Stomach smooth muscle (tissue), 2 donors: Measurements from ENCODE around the gene LRCH3.
A peak's percentile ranks its signal among the peaks of the same experiment; 100 is the strongest.
"Not testable (repeated sequence)": the region's sequence is repeated elsewhere in the genome, so short reads cannot be mapped to it uniquely, and the experiment has no call there.

ENCODE experiments used
- H3K27ac ChIP-seq: one replicate; pipeline ENCODE4 v1.7.0; 2013; ENCODE audit warnings: mild to moderate bottlenecking, low read length, inconsistent platforms
- H3K27me3 ChIP-seq, 2 donors: one replicate each; pipeline ENCODE4 v1.7.0; 2013; ENCODE audit warnings: low read length in 2 of 2; ENCODE audit not compliant: insufficient read depth in 2 of 2, control insufficient read depth in 1 of 2
- H3K36me3 ChIP-seq, 2 donors: one replicate each; pipeline ENCODE4 v1.7.0; 2013; ENCODE audit warnings: low read length in 2 of 2; ENCODE audit not compliant: control insufficient read depth in 2 of 2, insufficient read depth in 2 of 2
- H3K4me1 ChIP-seq: one replicate; pipeline ENCODE4 v1.7.0; 2013; ENCODE audit warnings: low read length; ENCODE audit not compliant: control insufficient read depth, insufficient read depth
- H3K4me3 ChIP-seq, 2 donors: one replicate each; pipeline ENCODE4 v1.7.0; 2013; ENCODE audit warnings: low read length in 2 of 2
- H3K9ac ChIP-seq, 2 donors: one replicate each; pipeline ENCODE4 v1.7.0; 2013; ENCODE audit warnings: low read length in 2 of 2, mild to moderate bottlenecking in 1 of 2
- H3K9me3 ChIP-seq, 2 donors: one replicate each; pipeline ENCODE4 v1.7.0; 2013; ENCODE audit warnings: low read length in 2 of 2; ENCODE audit not compliant: control insufficient read depth in 2 of 2
- donor health status: healthy.
- donor health status: Pancreatic carcinoma.

LRCH3 gene

DNA sequence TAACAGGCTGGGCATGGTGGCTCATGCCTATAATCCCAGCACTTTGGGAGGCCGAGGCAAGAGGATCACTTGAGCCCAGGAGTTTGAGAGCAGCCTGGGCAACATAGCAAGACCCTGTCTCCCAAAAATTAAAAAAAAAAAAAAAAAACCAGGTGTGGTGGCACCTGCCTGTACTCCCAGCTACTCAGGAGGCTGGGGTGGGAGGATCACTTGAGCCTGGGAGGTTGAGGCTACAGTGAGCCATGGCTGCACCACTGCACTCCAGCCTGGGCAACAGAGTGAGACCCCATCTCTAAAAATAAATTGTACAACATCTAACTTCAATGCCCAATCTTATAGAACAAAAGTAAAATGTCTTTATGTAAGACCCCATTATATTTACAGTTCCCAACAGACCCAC is 95.0 kb downstream of the LRCH3 start:
- H3K9me3 ChIP-seq, H3K4me3 ChIP-seq, H3K27ac ChIP-seq, H3K9ac ChIP-seq, H3K27me3 ChIP-seq, H3K4me1 ChIP-seq: not testable (repeated sequence)
- peaks cover 11 to 13% of the 10 kb centered on the region in 2 donors for H3K36me3 ChIP-seq

DNA sequence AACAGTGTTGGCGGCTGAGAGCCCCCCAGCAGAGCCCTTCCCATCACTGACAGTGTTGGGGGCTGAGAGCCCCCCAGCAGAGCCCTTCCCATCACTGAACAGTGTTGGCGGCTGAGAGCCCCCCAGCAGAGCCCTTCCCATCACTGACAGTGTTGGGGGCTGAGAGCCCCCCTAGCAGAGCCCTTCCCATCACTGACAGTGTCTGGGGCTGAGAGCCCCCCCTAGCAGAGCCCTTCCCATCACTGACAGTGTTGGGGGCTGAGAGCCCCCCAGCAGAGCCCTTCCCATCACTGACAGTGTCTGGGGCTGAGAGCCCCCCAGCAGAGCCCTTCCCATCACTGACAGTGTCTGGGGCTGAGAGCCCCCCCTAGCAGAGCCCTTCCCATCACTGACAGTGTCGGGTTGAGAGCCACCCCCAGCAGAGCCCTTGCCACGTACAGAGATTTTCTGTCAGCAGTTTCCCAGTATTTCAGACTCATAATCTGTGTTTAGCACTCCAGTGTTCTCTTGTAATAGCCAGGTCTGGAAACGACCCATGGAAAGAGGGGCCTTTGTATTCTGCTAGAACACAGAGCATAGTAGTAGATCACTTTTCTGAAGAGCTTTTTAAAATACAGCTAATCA is 96.5 kb downstream of the LRCH3 start:
- not testable (repeated sequence) for H3K27me3 ChIP-seq, H3K9me3 ChIP-seq, H3K4me1 ChIP-seq, H3K27ac ChIP-seq, H3K9ac ChIP-seq, H3K4me3 ChIP-seq
- peaks cover 8 to 11% of the 10 kb centered on the region in 2 donors for H3K36me3 ChIP-seq

GRCh38 chr3:197888511-197888910 is 97.5 kb downstream of the LRCH3 start:
- Histone ChIP-seq H3K27me3 (no peaks in the 10 kb centered on the region), H3K4me3 (no peak overlapping the region), H3K4me1 (no peaks in the 10 kb centered on the region), H3K9me3 (no peaks in the 10 kb centered on the region), H3K9ac (no peak overlapping the region), H3K27ac (no peak overlapping the region), H3K36me3 (peaks cover 7 to 11% of the 10 kb centered on the region in 2 donors)

- H3K9ac ChIP-seq, result no peak overlapping the region
- no peak overlapping the region for H3K4me3 ChIP-seq
- H3K27me3 ChIP-seq, result no peaks in the 10 kb centered on the region
- no peak overlapping the region for H3K27ac ChIP-seq
- H3K4me1 ChIP-seq, result no peaks in the 10 kb centered on the region
- H3K9me3 ChIP-seq, result no peaks in the 10 kb centered on the region
- H3K36me3 ChIP-seq, result peaks cover 2 to 7% of the 10 kb centered on the region in 2 donors
Measured at GRCh38 chr3:197889204-197889930, 98.3 kb downstream of the LRCH3 start.

DNA sequence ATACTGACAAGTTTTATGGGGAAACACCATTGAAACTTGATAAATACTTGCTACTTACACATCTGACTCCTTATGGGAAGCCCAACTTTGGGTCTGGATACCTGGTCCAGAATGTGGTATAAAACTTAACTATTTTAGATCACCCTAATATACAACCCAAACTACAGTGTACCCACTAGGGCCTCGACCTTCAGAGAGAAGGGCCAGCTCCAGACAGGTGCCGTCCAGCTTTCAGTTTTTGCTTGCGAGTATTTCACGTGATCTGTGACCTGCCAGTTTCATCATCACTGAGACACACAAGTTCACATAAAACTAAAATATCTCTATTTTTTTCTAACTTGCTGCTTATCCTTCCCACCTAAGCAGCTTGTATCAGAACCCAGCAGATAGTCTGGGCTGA is 99.6 kb downstream of the LRCH3 start:
- H3K4me1 ChIP-seq, result no peaks in the 10 kb centered on the region
- no peaks in the 10 kb centered on the region for H3K27me3 ChIP-seq
- no peak overlapping the region for H3K27ac ChIP-seq
- H3K9me3 ChIP-seq, result no peaks in the 10 kb centered on the region
- peaks cover 0 to 7% of the 10 kb centered on the region in 2 donors for H3K36me3 ChIP-seq
- no peak overlapping the region for H3K9ac ChIP-seq
- H3K4me3 ChIP-seq, result no peak overlapping the region

DNA sequence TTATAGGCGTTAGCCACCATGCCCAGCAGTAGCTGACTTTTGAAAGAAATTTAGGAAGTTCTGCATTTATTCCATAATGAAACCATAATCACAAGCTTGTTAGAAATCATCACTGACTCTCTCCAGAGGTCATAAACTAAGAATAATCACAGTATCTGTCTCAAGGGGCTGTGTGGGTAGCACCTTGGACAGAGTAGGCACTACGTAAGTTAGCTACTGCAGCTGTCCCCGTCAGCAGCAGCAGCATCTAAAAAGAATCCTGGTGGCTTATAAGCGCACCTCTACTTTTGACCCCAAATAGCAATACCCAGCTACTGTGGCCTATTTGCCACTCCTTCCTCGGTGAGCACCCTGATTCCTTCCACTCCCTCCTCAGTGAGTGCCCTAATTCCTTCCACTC is 101.1 kb downstream of the LRCH3 start:
- H3K4me3 ChIP-seq, result no peak overlapping the region
- no peaks in the 10 kb centered on the region for H3K27me3 ChIP-seq
- no peaks in the 10 kb centered on the region for H3K4me1 ChIP-seq
- peaks cover 0 to 7% of the 10 kb centered on the region in 2 donors for H3K36me3 ChIP-seq
- H3K27ac ChIP-seq, result no peak overlapping the region
- no peak overlapping the region for H3K9ac ChIP-seq
- H3K9me3 ChIP-seq, result no peaks in the 10 kb centered on the region

GRCh38 chr3:197896421-197896820 is 105.4 kb downstream of the LRCH3 start:
- Histone ChIP-seq H3K9me3 (no peaks in the 10 kb centered on the region), H3K27ac (no peak overlapping the region), H3K4me3 (no peak overlapping the region), H3K36me3 (no peaks in the 10 kb centered on the region), H3K27me3 (no peaks in the 10 kb centered on the region), H3K9ac (no peak overlapping the region), H3K4me1 (no peaks in the 10 kb centered on the region)

DNA sequence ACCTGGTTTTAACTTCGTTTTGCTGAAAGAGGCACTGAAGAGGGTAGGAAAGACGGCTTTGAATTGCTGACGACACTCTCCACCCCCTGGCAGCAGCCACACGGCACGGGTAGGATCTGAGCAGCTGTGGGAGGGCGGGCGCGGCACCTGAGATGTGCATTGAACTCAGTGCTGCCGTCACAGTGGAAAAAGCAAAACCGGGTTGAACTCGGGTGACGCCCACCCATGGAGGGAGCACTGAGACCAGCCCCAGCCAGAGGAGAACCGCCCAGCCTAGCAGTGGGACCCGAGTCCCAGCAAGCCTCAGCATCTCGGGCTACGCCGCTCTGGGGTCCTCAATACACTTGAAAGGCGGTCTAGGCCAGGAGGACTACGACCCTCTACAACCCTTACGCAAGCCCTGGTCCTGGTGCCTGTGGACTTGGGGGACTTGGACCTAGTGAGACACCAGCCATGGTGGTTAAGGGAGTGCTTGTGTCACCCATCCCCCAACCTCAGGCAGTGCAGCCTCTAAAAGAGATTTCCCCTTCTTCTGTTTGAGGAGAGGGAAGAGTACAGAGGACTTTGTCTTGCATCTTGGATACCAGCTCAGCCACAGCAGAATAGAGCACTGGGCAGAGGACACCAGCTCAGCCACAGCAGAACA is 108.9 kb downstream of the LRCH3 start:
- H3K27me3 ChIP-seq, result no peaks in the 10 kb centered on the region
- H3K36me3 ChIP-seq, result no peaks in the 10 kb centered on the region
- H3K4me3 ChIP-seq, result no peak overlapping the region
- no peak overlapping the region for H3K27ac ChIP-seq
- no peaks in the 10 kb centered on the region for H3K4me1 ChIP-seq
- no peak overlapping the region for H3K9ac ChIP-seq
- H3K9me3 ChIP-seq, result no peaks in the 10 kb centered on the region

GRCh38 chr3:197901626-197902025 is 110.6 kb downstream of the LRCH3 start:
- Histone ChIP-seq H3K9ac (no peak overlapping the region), H3K4me3 (no peak overlapping the region), H3K27me3 (no peaks in the 10 kb centered on the region)

DNA sequence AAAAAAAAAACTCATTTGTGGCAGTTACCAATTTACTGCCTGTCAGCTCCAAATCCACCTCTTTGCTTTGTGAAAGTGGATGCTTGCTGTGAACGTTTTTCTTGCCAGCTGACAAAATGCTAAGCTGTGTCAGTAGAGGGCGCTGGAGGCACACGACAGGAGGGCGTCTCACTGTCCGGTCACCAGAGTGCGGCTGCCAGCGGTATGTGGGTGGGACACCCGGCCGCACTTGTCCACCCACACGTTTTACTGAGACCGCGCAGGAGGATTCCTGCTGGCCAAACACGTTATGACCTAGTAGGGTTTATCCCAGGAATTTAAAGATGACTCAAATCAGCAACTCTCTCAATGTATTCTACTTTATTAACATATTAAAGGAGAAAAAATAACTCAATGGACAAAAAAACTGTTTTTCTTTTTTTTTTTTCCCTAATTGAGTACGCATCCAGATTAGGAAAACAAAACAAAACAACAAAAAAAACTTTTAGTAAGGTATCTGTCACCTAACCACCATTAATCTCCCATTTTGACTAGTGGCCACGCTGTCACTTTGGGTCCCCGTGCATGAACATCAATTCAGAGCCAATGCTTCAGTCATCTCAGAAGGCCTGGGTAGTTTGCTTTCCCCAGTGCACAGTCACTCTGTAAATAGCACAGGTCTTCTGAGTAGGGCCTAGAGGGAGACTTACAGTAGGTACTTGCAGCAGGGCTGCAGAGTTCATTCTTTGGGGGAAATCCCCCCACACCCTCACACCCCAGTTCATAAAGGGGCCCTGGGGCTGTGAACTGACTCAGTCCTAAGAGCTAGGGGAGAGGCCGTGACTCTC is 115.2 kb downstream of the LRCH3 start:
- Histone ChIP-seq H3K9me3 (no peaks in the 10 kb centered on the region), H3K27me3 (no peaks in the 10 kb centered on the region), H3K27ac (no peak overlapping the region), H3K4me3 (peak overlapping the region in 1 of 2 donors; percentile 40), H3K36me3 (no peaks in the 10 kb centered on the region), H3K9ac (no peak overlapping the region), H3K4me1 (no peaks in the 10 kb centered on the region)

More at GRCh38 chr3:197901626-197902025, 110.6 kb downstream of the LRCH3 start:
- Histone ChIP-seq H3K9me3 (no peaks in the 10 kb centered on the region), H3K27ac (no peak overlapping the region), H3K4me1 (no peaks in the 10 kb centered on the region), H3K36me3 (no peaks in the 10 kb centered on the region)
